AG09309 (cell line): ENCODE measurements around the gene TBX10.
"Not testable (repeated sequence)": the region's sequence is repeated elsewhere in the genome, so short reads cannot be mapped to it uniquely, and the experiment has no call there.

Experiments
- DNase-seq: peaks from one replicate; pipeline ENCODE4 v3.0.0-alpha.2; 2010; ENCODE audit warnings: low read depth
- H3K4me3 ChIP-seq: 2 replicates; pipeline ENCODE4 v1.5.1; 2011; ENCODE audit warnings: mild to moderate bottlenecking, low read depth, low read length, moderate library complexity; ENCODE audit not compliant: control insufficient read depth
- CTCF ChIP-seq: IDR thresholded peaks from 2 replicates; pipeline ENCODE4 v1.5.1; 2011; ENCODE audit warnings: mild to moderate bottlenecking, low read depth, low read length, inconsistent platforms; ENCODE audit not compliant: insufficient read depth, control insufficient read depth; ENCODE audit errors: missing control alignments

TBX10 gene

GRCh38 chr11:67663532-67664212, 24.1 kb upstream of the TBX10 start:
- no peak for TF ChIP-seq CTCF
- DNase-seq: no peak
- no peak overlapping the region for H3K4me3 ChIP-seq

GRCh38 chr11:67662835-67663531, 23.4 kb upstream of the TBX10 start:
- TF ChIP-seq CTCF: no peak
- no peak overlapping the region for H3K4me3 ChIP-seq
- DNase-seq: no peak

GRCh38 chr11:67662142-67662834, 22.7 kb upstream of the TBX10 start:
- no peak for DNase-seq
- TF ChIP-seq CTCF: no peak
- no peak overlapping the region for H3K4me3 ChIP-seq

GRCh38 chr11:67660752-67661151, 21.2 kb upstream of the TBX10 start:
- not testable (repeated sequence) for H3K4me3 ChIP-seq, DNase-seq

- not testable (repeated sequence) for DNase-seq, H3K4me3 ChIP-seq
Observed at GRCh38 chr11:67659651-67660165, 20.1 kb upstream of the TBX10 start.

- no peak for DNase-seq
- no peak for TF ChIP-seq CTCF
- H3K4me3 ChIP-seq: no peak overlapping the region
Observed at GRCh38 chr11:67657300-67657699, 17.7 kb upstream of the TBX10 start.

- no peak overlapping the region for H3K4me3 ChIP-seq
- DNase-seq: no peak
- no peak for TF ChIP-seq CTCF
Observed at GRCh38 chr11:67656278-67656922, 16.8 kb upstream of the TBX10 start.
